Measurements from ENCODE around the gene CKLF. TPM values are rescaled to one million over a fixed set of nuclear protein-coding genes. Genes with fewer than 3 reads are reported as not detected.

CKLF gene
- total RNA-seq, 1 experiment from 2014 or later: 21.0 TPM

- Mint-ChIP-seq H3K9me3 (no peaks in the 10 kb centered on the region), H3K4me3 (no peak overlapping the region), H3K4me1 (peaks cover 17% of the 10 kb centered on the region), H3K36me3 (no peaks in the 10 kb centered on the region), H3K27ac (no peak overlapping the region; the same call in 1 of the 2 replicates), H3K27me3 (ENCODE audit: low read depth) (no peaks in the 10 kb centered on the region)
- ATAC-seq (peak; percentile 99), DNase-seq (ENCODE audit: low spot score) (peak; percentile 79)
- TF ChIP-seq EMX1 (CRISPR knock-in tag; IDR thresholded peaks at IDR 0.05) (no peak), CTCF (IDR thresholded peaks at IDR 0.05) (peak; percentile 42; the same call in 1 of the 2 replicates)
- ChIA-PET POLR2A (interaction anchor here (1.3 kb wide), 1 partner anchor 10 kb away, joined by 3 read pairs; the partner anchor contains the start of gene CMTM2), CTCF (interaction anchor here (0.6 to 2.2 kb wide), 50 partner anchors 9 to 286 kb away, joined by 3 to 45 read pairs (median 5); partner anchors contain the start of genes CKLF, CMTM2, CMTM3 and NAE1)
Measured at GRCh38 chr16:66588981-66589713, 36.8 kb downstream of the CKLF start.

GRCh38 chr16:66590322-66590721 lies 37.9 kb downstream of the CKLF start:
- CTCF ChIA-PET: interaction anchor here (0.6 to 2.2 kb wide), 12 partner anchors 14 to 268 kb away, joined by 3 to 20 read pairs (median 8); partner anchors contain the start of genes CKLF, CMTM3 and NAE1
- ATAC-seq: no peak
- H3K4me1 Mint-ChIP-seq: peaks cover 17% of the 10 kb centered on the region
- no peaks in the 10 kb centered on the region for H3K9me3 Mint-ChIP-seq
- no peak overlapping the region for H3K27ac Mint-ChIP-seq
- POLR2A ChIA-PET: interaction anchor here (1.3 kb wide), 1 partner anchor 11 kb away, joined by 3 read pairs; the partner anchor contains the start of gene CMTM2
- H3K36me3 Mint-ChIP-seq: no peaks in the 10 kb centered on the region
- DNase-seq (ENCODE audit: low spot score): no peak
- TF ChIP-seq MXD4 (CRISPR knock-in tag; IDR thresholded peaks at IDR 0.05; ENCODE audit: borderline replicate concordance) (no peak), USF1 (CRISPR knock-in tag; IDR thresholded peaks at IDR 0.05) (no peak), CBFB (CRISPR knock-in tag; IDR thresholded peaks at IDR 0.05; ENCODE audit: low read depth) (no peak), ZNF121 (CRISPR knock-in tag; IDR thresholded peaks at IDR 0.05) (no peak), CDX4 (CRISPR knock-in tag; IDR thresholded peaks at IDR 0.05; ENCODE audit: borderline replicate concordance) (no peak), AFF4 (CRISPR knock-in tag; IDR thresholded peaks at IDR 0.05; ENCODE audit: borderline replicate concordance) (no peak), TEAD4 (CRISPR knock-in tag; IDR thresholded peaks at IDR 0.05) (no peak), RORB (CRISPR knock-in tag; IDR thresholded peaks at IDR 0.05) (no peak), ZNF416 (CRISPR knock-in tag; IDR thresholded peaks at IDR 0.05) (no peak), ZNF317 (CRISPR knock-in tag; IDR thresholded peaks at IDR 0.05; ENCODE audit: borderline replicate concordance, low read depth) (no peak), TEAD1 (CRISPR knock-in tag; IDR thresholded peaks at IDR 0.05) (no peak), NFYB (CRISPR knock-in tag; conservative IDR thresholded peaks at IDR 0.05; ENCODE audit: low read depth) (no peak), ZMAT4 (CRISPR knock-in tag; IDR thresholded peaks at IDR 0.05) (no peak), MLX (CRISPR knock-in tag; IDR thresholded peaks at IDR 0.05) (no peak), HMGXB4 (CRISPR knock-in tag; IDR thresholded peaks at IDR 0.05) (no peak), NR2C2 (CRISPR knock-in tag; IDR thresholded peaks at IDR 0.05) (no peak)
- H3K4me3 Mint-ChIP-seq: no peak overlapping the region
- H3K27me3 Mint-ChIP-seq (ENCODE audit: low read depth): no peaks in the 10 kb centered on the region

All from WTC11 (cell line).